ENCODE measurements around the gene ZNF830. TPM values are rescaled to one million over a fixed set of nuclear protein-coding genes. Genes with fewer than 3 reads are reported as not detected.

The ZNF830 gene
- polyA plus RNA-seq, 1 of the 3 experiments (the other 2 are of a cell fraction), result 8.8 TPM

- TF ChIP-seq REST (IDR thresholded peaks at IDR 0.05; ENCODE audit: low read depth, low read length) (no peak), IRF3 (IDR thresholded peaks at IDR 0.05; ENCODE audit: low read depth, low read length) (no peak), RXRA (IDR thresholded peaks at IDR 0.05; ENCODE audit: borderline replicate concordance, low read depth) (no peak), PBX3 (IDR thresholded peaks at IDR 0.05) (no peak)
Measured at GRCh38 chr17:34990921-34991365, 29.6 kb downstream of the ZNF830 start (continued).

- no peaks in the 10 kb centered on the region for H3K27me3 ChIP-seq (ENCODE audit: insufficient read depth)
- no peaks in the 10 kb centered on the region for H4K20me1 ChIP-seq (ENCODE audit: insufficient read depth)
- no peaks in the 10 kb centered on the region for H3F3A ChIP-seq (replicated peaks; ENCODE audit: insufficient read depth)
- H3K9me2 ChIP-seq, result no peaks in the 10 kb centered on the region
- DNase-seq, result no peak
- no peaks in the 10 kb centered on the region for H3K9me3 ChIP-seq
- POLR2A ChIA-PET, result no interaction called here
- CTCF ChIA-PET, result interaction anchor here (0.9 to 2.4 kb wide), 2 partner anchors 10 to 571 kb away, joined by 4 to 9 read pairs; no protein-coding TSS in a partner anchor
- no peaks in the 10 kb centered on the region for H3K4me1 ChIP-seq (ENCODE audit: control insufficient read depth in 1 of 2, insufficient read depth in 2 of 2, low read depth in 1 of 2, low read length in 1 of 2)
- no peak overlapping the region for H2AFZ ChIP-seq (ENCODE audit: low read depth)
- H3K4me2 ChIP-seq, result no peak overlapping the region
- H3K79me2 ChIP-seq (ENCODE audit: insufficient read depth), result peaks cover 7% of the 10 kb centered on the region; the same call in 1 of the 2 replicates
- no peak overlapping the region for H3K4me3 ChIP-seq (ENCODE audit: low read depth in 2 of 2, low read length in 1 of 2)
- H3K9ac ChIP-seq, result no peak overlapping the region
- no peak overlapping the region for H3K27ac ChIP-seq (ENCODE audit: low read depth in 2 of 2, low read length in 1 of 2)
- H3K36me3 ChIP-seq (replicated peaks in 1 of 2; ENCODE audit: control insufficient read depth in 1 of 2, insufficient read depth in 2 of 2, low read length in 1 of 2), result peaks cover 33 to 74% of the 10 kb centered on the region in 2 experiments
- 97% methylated on average over 3 of the region's 3 CpGs for WGBS (ENCODE audit: low lambda C conversion rate)
- TF ChIP-seq TAF1 (IDR thresholded peaks at IDR 0.05; ENCODE audit: borderline replicate concordance, low read depth, low read length), result no peak
- TF ChIP-seq CTCF (IDR thresholded peaks at IDR 0.05), result no peak
- TF ChIP-seq FOXJ3 (CRISPR knock-in tag; IDR thresholded peaks at IDR 0.05), result no peak
- TF ChIP-seq USF1 (IDR thresholded peaks at IDR 0.05; ENCODE audit: borderline replicate concordance, low read depth), result no peak
- no peak for TF ChIP-seq GABPA (IDR thresholded peaks at IDR 0.05; ENCODE audit: low read depth)
- no peak for TF ChIP-seq PBX3 (IDR thresholded peaks at IDR 0.05)
- no peak for TF ChIP-seq POLR2AphosphoS5 (IDR thresholded peaks at IDR 0.05; ENCODE audit: low read depth, low read length)
- TF ChIP-seq EP300 (IDR thresholded peaks at IDR 0.05; ENCODE audit: borderline replicate concordance in 1 of 2, low read depth in 1 of 2, low read length in 1 of 2), result no peak
- no peak for TF ChIP-seq RXRA (IDR thresholded peaks at IDR 0.05; ENCODE audit: borderline replicate concordance, low read depth)
- no peak for TF ChIP-seq NRF1 (IDR thresholded peaks at IDR 0.05; ENCODE audit: low read depth, low read length)
- TF ChIP-seq NFIC (IDR thresholded peaks at IDR 0.05; ENCODE audit: borderline replicate concordance), result no peak
- TF ChIP-seq TCF12 (IDR thresholded peaks at IDR 0.05), result no peak
- TF ChIP-seq RCOR1 (IDR thresholded peaks at IDR 0.05; ENCODE audit: low read length), result no peak
- no peak for TF ChIP-seq YY1 (IDR thresholded peaks at IDR 0.05; ENCODE audit: low read depth)
Measured at GRCh38 chr17:34991606-34992005, 30.3 kb downstream of the ZNF830 start.
